ENCODE results near the gene AGXT2. TPM values are rescaled to one million over a fixed set of nuclear protein-coding genes. Genes with fewer than 3 reads are reported as not detected.

Gene AGXT2
- total RNA-seq, 4 donors from 2014 or later, result not detected

GRCh38 chr5:35052838-35053237 is 5.1 kb upstream of the AGXT2 start:
- DNase-seq (ENCODE audit: low spot score in 2 of 2), result no peak
- peaks cover 4% of the 10 kb centered on the region for H3K27me3 ChIP-seq
- H3K27ac ChIP-seq, result no peak overlapping the region
- H3K4me1 ChIP-seq, result no peaks in the 10 kb centered on the region
- 86% methylated on average over 4 of the region's 4 CpGs for WGBS
- TF ChIP-seq POLR2A (IDR thresholded peaks at IDR 0.05) (no peak), POLR2AphosphoS5 (IDR thresholded peaks at IDR 0.05) (no peak)
- TF ChIP-seq, protein P1, sequence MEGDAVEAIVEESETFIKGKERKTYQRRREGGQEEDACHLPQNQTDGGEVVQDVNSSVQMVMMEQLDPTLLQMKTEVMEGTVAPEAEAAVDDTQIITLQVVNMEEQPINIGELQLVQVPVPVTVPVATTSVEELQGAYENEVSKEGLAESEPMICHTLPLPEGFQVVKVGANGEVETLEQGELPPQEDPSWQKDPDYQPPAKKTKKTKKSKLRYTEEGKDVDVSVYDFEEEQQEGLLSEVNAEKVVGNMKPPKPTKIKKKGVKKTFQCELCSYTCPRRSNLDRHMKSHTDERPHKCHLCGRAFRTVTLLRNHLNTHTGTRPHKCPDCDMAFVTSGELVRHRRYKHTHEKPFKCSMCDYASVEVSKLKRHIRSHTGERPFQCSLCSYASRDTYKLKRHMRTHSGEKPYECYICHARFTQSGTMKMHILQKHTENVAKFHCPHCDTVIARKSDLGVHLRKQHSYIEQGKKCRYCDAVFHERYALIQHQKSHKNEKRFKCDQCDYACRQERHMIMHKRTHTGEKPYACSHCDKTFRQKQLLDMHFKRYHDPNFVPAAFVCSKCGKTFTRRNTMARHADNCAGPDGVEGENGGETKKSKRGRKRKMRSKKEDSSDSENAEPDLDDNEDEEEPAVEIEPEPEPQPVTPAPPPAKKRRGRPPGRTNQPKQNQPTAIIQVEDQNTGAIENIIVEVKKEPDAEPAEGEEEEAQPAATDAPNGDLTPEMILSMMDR (IDR thresholded peaks at IDR 0.05), result no peak
- H3K9me3 ChIP-seq, result no peaks in the 10 kb centered on the region
- no peak overlapping the region for H3K4me3 ChIP-seq
- H3K36me3 ChIP-seq, result no peaks in the 10 kb centered on the region

- Histone ChIP-seq H3K27me3 (peaks cover 6% of the 10 kb centered on the region), H3K9me3 (no peaks in the 10 kb centered on the region), H3K36me3 (no peaks in the 10 kb centered on the region), H3K27ac (no peak overlapping the region), H3K4me3 (no peak overlapping the region), H3K4me1 (no peaks in the 10 kb centered on the region)
- DNase-seq (ENCODE audit: low spot score in 2 of 2), result no peak
- 88% methylated on average over 3 of the region's 3 CpGs for whole genome bisulfite sequencing
- TF ChIP-seq POLR2AphosphoS5 (IDR thresholded peaks at IDR 0.05) (no peak), POLR2A (IDR thresholded peaks at IDR 0.05) (no peak), EP300 (IDR thresholded peaks at IDR 0.05) (no peak)
- TF ChIP-seq, protein P1 (IDR thresholded peaks at IDR 0.05), result no peak
Observed at GRCh38 chr5:35050541-35051126, 2.9 kb upstream of the AGXT2 start.

DNA sequence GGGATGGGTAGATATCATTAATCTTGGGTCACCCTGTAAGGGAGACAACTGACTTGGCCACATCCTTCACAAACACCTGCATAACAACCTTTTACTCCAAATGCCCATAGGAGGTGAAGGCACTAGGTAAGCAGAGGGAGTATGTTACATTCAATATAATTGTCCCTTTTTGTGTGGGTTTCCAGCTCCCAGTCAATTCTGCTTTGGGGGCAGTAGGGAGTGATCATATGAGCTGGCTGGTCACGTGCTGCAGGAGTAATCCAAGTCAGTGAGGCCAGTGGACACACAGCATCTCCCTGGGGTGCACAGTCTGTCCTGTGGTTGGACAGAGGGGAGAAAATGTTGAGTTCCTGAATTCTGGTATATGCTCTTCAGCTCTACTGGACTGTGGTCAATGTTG is 1.2 kb upstream of the AGXT2 start:
- 92% methylated on average over 1 of the region's 1 CpG for WGBS
- TF ChIP-seq EP300 (IDR thresholded peaks at IDR 0.05), result no peak
- TF ChIP-seq, protein P1 (IDR thresholded peaks at IDR 0.05), result no peak
- no peak for TF ChIP-seq POLR2A (IDR thresholded peaks at IDR 0.05)

DNA sequence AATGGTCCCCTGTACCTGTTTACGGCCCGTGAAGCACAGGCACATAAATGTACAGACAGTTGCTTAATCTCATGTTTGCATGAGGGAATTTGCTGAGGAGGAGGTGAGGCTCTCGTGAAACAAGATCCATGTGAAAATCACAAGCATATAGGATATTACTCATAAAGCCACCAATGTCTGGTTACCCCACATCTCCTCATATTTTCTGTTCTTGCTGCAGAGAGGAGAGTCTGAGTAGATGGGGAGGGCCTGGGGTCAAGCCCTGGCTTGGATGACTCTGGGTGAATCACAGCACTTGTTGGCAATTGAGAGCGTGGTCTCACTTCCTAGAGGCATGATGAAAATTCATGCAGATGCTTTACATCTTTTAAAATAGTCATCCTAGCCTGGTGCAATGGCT is 975 bp downstream of the AGXT2 start:
- Histone ChIP-seq H3K4me1 (no peaks in the 10 kb centered on the region), H3K27me3 (peaks cover 6% of the 10 kb centered on the region), H3K4me3 (no peak overlapping the region), H3K27ac (no peak overlapping the region), H3K36me3 (no peaks in the 10 kb centered on the region), H3K9me3 (no peaks in the 10 kb centered on the region)
- 86% methylated on average over 4 of the region's 4 CpGs for WGBS
- no peak for TF ChIP-seq POLR2A (IDR thresholded peaks at IDR 0.05)
- TF ChIP-seq POLR2AphosphoS5 (IDR thresholded peaks at IDR 0.05), result no peak
- TF ChIP-seq, protein P1 (IDR thresholded peaks at IDR 0.05), result no peak
- no peak for TF ChIP-seq EP300 (IDR thresholded peaks at IDR 0.05)
- DNase-seq (ENCODE audit: low spot score in 2 of 2), result no peak

More for the DNA sequence above, 1.2 kb upstream of the AGXT2 start:
- Histone ChIP-seq H3K27ac (no peak overlapping the region), H3K36me3 (no peaks in the 10 kb centered on the region), H3K27me3 (peaks cover 6% of the 10 kb centered on the region), H3K4me1 (no peaks in the 10 kb centered on the region), H3K4me3 (no peak overlapping the region), H3K9me3 (no peaks in the 10 kb centered on the region)
- no peak for DNase-seq (ENCODE audit: low spot score in 2 of 2)

- Histone ChIP-seq H3K36me3 (no peaks in the 10 kb centered on the region), H3K4me3 (no peak overlapping the region), H3K4me1 (no peaks in the 10 kb centered on the region), H3K9me3 (no peaks in the 10 kb centered on the region), H3K27ac (no peak overlapping the region), H3K27me3 (peaks cover 6% of the 10 kb centered on the region)
- 39% methylated on average over 1 of the region's 1 CpG for whole genome bisulfite sequencing
- no peak for DNase-seq (ENCODE audit: low spot score in 2 of 2)
- TF ChIP-seq POLR2AphosphoS5 (IDR thresholded peaks at IDR 0.05), result no peak
- TF ChIP-seq, protein P1 (IDR thresholded peaks at IDR 0.05), result no peak
Observed at GRCh38 chr5:35045280-35045679, 2.5 kb downstream of the AGXT2 start.

All from suprapubic skin (tissue), 4 donors.